Coronary artery (tissue), 2 donors: Measurements from ENCODE around the gene MANEA.

Source experiments
- DNase-seq: peaks from one replicate; pipeline ENCODE4 v3.0.0-alpha.2; 2017; ENCODE audit warnings: low spot score
- H3K27ac ChIP-seq, 2 donors: fragments of 200-600 bp; sonication (generic); one replicate each; pipeline ENCODE4 v1.5.1; 2016 to 2019
- H3K4me3 ChIP-seq: fragments of 200-600 bp; sonication (generic); 2 replicates; pipeline ENCODE4 v1.5.1; 2016; ENCODE audit warnings: mild to moderate bottlenecking, moderate library complexity
- CTCF ChIP-seq: fragments of 200-600 bp; sonication (generic); IDR thresholded peaks from one replicate; pipeline ENCODE4 v1.5.1; 2019; ENCODE audit warnings: antibody characterized with exemption

Gene MANEA

GRCh38 chr6:95587989-95588388, 10.7 kb downstream of the MANEA start:
- DNase-seq: no peak
- TF ChIP-seq CTCF: no peak
- Histone ChIP-seq H3K4me3 (no peak overlapping the region), H3K27ac (no peak overlapping the region)

DNA sequence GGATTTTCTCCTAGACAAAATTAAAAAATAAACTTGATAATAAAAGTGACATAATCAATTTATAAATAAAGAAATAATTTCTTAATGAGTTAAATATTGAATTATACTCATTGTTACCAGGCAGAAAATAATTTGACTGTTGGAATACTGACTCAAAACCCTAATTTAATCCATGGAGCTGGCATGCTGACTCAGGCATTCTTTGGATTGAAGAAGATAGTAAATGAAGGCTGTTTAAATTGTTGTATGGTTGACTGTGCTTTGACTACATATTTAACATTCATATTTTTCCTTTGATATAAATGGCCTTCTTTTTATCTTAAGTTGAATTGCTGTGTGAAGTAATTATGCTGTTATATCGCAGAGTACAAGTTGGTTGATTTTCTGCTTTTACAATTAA, 11.7 kb downstream of the MANEA start:
- Histone ChIP-seq H3K4me3 (no peak overlapping the region), H3K27ac (no peak overlapping the region)
- no peak for TF ChIP-seq CTCF
- DNase-seq: no peak

DNA sequence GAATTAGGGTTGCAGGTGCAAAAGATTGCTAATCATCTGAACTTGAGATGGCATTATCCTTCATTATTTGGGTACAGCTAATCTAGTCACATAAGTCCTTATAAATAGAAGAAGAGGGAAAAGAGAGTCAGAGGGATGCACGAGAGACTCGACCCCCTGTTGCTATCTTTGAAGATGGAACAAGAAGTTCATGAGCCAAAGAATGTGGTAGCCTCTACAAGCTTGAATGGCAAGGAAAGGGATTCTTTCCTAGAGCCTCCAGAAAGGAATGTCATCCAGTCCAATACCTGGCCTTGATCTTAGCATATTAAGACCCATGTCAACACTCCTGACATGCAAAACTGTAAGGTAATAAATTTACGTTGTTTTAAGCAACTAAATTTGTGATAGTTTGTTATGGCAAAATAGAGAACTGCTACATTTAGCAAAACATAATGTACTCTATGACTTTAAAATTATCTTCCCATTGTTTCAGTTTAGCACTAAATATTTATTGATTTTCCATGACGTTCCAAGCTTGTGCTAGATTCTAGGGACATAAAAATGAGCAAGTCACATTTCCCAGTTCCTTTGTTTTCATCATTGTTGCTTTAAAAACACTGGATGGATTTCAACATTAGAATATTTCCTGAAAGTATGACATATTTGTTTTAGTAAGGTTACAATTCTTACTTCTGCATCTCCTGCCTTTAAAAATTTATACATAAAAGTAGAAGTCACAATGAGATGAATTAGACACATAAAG, 12.7 kb downstream of the MANEA start:
- Histone ChIP-seq H3K4me3 (no peak overlapping the region), H3K27ac (no peak overlapping the region)
- TF ChIP-seq CTCF: no peak
- no peak for DNase-seq

DNA sequence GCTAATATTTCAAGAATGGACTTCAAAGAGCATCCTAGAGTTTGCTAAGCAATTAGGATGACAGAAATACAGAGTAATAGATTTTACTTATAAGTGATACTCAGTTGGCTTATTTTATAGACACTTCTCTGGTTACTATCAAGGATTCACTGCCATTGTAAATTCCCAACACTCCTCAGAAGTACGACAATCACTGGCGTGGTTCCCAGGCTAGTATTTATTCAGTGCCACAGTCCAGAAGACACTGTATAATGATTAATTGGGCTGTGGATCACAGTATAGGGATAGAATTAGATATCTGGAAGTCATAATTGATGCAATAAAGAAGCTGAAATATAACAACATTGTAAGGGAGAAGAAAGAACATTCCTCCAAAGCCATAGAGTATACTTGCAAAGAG, 15.7 kb downstream of the MANEA start:
- no peak overlapping the region for H3K4me3 ChIP-seq
- no peak for TF ChIP-seq CTCF
- H3K27ac ChIP-seq: no peak overlapping the region
- no peak for DNase-seq

DNA sequence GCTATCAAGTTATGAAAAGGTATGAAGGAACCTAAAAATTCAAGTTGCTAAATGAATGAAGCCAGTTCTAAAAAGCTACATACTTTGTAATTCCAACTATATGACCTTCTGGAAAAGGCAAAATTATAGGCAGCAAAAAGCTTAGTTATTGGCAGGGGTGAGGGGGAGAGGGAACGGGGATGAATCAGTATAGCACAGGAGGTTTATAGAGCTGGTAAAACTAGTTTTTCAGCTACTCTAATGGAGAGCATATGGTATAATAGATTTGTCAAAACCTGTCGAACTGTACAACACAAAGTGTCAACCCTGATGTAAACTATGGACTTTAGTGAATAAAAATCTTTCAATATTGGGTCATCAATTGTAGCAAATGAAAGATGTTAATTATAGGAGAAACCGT, 18.7 kb downstream of the MANEA start:
- no peak for TF ChIP-seq CTCF
- H3K4me3 ChIP-seq: no peak overlapping the region
- H3K27ac ChIP-seq: no peak overlapping the region
- DNase-seq: no peak

- Histone ChIP-seq H3K27ac (peak overlapping the region in 1 of 2 donors; percentile 6), H3K4me3 (peak overlapping the region; percentile 30)
- DNase-seq: no peak
- no peak for TF ChIP-seq CTCF
These were observed 22.4 kb downstream of the MANEA start for GRCh38 chr6:95599706-95600105.

- no peak overlapping the region for H3K4me3 ChIP-seq
- no peak for DNase-seq
- H3K27ac ChIP-seq: no peak overlapping the region
- no peak for TF ChIP-seq CTCF
These were observed 23.8 kb downstream of the MANEA start for GRCh38 chr6:95601133-95601532.
